Measurements from ENCODE around the gene DNAH6. TPM values are rescaled to one million over a fixed set of nuclear protein-coding genes. Genes with fewer than 3 reads are reported as not detected.
A peak's percentile ranks its signal among the peaks of the same experiment; 100 is the strongest.

Gene DNAH6
- total RNA-seq, 3 donors from 2014 or later = 2.3 to 4.1 (median 3.0) TPM

DNA sequence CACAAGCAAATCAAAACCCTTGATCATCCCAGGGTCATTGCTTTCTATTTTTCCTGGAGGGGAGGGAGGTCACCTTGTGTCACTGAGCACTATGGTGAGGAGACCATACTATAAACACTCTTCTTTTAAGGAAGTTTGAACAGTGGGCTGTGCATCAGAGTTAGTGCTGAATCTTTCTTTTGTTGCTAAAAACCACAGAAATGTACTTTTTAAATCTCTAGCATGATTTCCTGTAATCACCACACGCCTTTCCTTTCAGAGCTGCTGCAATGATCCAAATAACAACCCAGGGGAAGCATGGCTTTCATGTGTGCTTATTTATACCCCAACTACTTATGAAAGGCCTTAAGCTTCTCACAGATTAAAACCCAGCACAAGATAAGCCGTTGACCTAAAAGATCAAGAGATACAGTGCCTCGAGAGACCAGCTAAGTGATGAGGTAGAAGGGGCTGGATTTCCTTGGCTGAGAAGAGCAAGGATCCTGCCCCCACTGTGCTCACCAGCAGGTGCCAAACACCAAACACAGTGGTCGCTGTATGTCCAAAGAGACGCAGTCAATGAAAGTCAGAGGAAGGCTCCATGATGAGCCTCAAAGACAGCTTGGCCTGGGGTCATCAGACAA, 329.9 kb downstream of the DNAH6 start:
- intact Hi-C loops (cut with DNase I; ENCODE audit: low total_unique reads) = no loop called here
- Histone ChIP-seq H3K27me3 (no peaks in the 10 kb centered on the region), H3K36me3 (no peaks in the 10 kb centered on the region), H3K9me3 (no peaks in the 10 kb centered on the region), H3K4me3 (no peak overlapping the region), H3K27ac (peak overlapping the region in 1 of 2 donors; percentile 57), H3K4me1 (no peaks in the 10 kb centered on the region)
- TF ChIP-seq POLR2A (IDR thresholded peaks at IDR 0.05) (no peak), POLR2AphosphoS5 (IDR thresholded peaks at IDR 0.05) (no peak)
- TF ChIP-seq, protein P1, sequence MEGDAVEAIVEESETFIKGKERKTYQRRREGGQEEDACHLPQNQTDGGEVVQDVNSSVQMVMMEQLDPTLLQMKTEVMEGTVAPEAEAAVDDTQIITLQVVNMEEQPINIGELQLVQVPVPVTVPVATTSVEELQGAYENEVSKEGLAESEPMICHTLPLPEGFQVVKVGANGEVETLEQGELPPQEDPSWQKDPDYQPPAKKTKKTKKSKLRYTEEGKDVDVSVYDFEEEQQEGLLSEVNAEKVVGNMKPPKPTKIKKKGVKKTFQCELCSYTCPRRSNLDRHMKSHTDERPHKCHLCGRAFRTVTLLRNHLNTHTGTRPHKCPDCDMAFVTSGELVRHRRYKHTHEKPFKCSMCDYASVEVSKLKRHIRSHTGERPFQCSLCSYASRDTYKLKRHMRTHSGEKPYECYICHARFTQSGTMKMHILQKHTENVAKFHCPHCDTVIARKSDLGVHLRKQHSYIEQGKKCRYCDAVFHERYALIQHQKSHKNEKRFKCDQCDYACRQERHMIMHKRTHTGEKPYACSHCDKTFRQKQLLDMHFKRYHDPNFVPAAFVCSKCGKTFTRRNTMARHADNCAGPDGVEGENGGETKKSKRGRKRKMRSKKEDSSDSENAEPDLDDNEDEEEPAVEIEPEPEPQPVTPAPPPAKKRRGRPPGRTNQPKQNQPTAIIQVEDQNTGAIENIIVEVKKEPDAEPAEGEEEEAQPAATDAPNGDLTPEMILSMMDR (IDR thresholded peaks at IDR 0.05) = no peak
- DNase-seq (ENCODE audit: low spot score in 2 of 2) = no peak

DNA sequence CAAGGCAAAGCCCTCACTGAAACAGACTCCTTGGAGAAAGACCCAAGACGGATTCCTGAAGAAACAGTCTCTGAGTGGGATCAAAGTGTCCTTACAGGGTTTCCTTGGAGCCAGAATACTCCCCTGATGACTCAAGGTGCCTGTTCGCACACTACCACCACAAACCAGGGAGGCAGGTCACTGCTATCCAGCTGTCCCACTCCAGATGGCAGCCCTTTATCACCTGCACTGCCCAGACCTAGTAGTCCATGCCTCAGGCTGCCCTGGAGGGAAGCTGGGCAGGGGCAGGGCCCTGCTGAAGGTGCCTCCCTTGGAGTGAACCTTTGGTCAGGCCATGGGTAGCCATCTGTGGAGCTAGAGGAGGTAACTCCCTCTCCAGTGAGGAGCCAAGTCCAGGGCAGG, 330.4 kb downstream of the DNAH6 start:
- TF ChIP-seq POLR2A (IDR thresholded peaks at IDR 0.05) (no peak), POLR2AphosphoS5 (IDR thresholded peaks at IDR 0.05) (no peak)
- TF ChIP-seq, protein P1 (IDR thresholded peaks at IDR 0.05) = no peak
- Histone ChIP-seq H3K27ac (peak overlapping the region in 1 of 2 donors; percentile 57), H3K4me1 (no peaks in the 10 kb centered on the region), H3K4me3 (no peak overlapping the region), H3K36me3 (no peaks in the 10 kb centered on the region), H3K27me3 (no peaks in the 10 kb centered on the region), H3K9me3 (no peaks in the 10 kb centered on the region)
- no peak for DNase-seq (ENCODE audit: low spot score in 2 of 2)
- intact Hi-C loops (cut with DNase I; ENCODE audit: low total_unique reads) = no loop called here

DNA sequence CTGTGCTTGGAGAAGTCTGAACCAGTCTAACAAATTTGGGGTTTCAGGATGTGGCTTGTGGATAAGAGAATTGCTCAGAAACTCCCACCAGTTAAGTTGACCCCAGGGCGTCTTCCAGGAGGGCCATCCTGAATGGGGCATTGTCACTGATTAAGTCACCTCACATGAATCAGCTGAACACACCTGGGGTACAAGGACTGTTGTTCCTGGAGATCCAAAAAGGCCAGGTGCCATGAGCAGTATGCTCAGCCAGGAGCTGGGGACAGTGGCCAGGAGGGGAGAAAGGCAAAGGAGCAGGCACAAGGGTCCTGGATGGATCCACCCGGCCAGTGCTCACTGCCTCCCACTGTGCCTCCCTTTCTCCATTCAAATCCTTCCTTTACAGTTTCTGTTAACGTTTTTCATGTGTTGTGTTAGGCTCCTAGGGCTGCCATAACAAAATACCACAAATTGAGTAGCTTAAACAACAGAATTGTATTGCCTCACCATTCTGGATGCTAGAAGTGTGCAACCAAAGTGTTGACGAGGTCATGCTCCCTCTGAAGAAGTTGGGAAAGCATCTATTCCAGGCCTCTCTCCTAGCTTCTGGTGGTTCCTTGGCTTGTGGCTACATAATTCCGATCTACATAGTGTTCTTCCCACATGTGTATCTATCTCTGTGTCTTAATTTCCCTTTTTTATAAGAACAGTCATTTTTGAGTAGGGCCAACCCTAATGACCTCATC, 331.2 kb downstream of the DNAH6 start:
- Histone ChIP-seq H3K4me3 (no peak overlapping the region), H3K27ac (peak overlapping the region in 1 of 2 donors; percentile 57), H3K27me3 (no peaks in the 10 kb centered on the region), H3K9me3 (no peaks in the 10 kb centered on the region), H3K4me1 (no peaks in the 10 kb centered on the region), H3K36me3 (no peaks in the 10 kb centered on the region)
- TF ChIP-seq, protein P1 (IDR thresholded peaks at IDR 0.05) = no peak
- TF ChIP-seq POLR2A (IDR thresholded peaks at IDR 0.05) = no peak
- no peak for TF ChIP-seq POLR2AphosphoS5 (IDR thresholded peaks at IDR 0.05)
- intact Hi-C loops (cut with DNase I; ENCODE audit: low total_unique reads) = no loop called here
- DNase-seq (ENCODE audit: low spot score in 2 of 2) = no peak

DNA sequence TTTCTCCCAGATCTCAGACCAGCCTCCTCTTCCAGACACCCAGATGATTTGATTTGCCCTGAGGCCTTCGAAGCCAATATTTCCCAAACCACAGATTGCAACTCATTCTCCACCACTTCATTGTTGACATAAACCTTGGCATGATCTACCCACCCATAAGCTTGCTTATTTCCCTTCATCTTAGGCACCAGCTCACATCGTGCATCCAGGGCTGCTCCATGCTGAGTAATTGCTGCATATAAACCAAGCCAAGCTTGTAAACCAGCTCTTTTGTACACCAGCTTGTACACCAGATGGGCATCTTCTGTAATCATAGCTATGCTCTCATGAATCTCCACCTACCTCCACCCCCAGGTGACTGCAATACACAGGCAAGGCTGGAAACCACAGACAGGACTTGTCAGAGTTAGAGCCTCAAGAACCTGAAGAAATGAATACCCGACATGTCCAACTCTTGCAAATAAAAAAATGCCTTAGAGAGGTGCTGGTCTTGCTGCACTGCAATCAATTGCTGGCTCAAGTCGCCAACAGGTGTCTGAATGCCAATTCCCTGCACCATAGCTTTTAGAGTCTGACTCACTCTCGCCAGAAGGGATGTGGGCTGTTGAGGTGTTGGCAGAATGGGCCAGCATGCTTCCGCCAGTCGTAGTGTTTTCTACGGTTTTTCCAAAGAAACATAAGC, 333.1 kb downstream of the DNAH6 start:
- Histone ChIP-seq H3K9me3 (no peaks in the 10 kb centered on the region), H3K27me3 (no peaks in the 10 kb centered on the region), H3K4me1 (no peaks in the 10 kb centered on the region), H3K36me3 (no peaks in the 10 kb centered on the region), H3K4me3 (no peak overlapping the region), H3K27ac (no peak overlapping the region)
- no peak for DNase-seq (ENCODE audit: low spot score in 2 of 2)
- intact Hi-C loops (cut with DNase I; ENCODE audit: low total_unique reads) = no loop called here
- no peak for TF ChIP-seq POLR2A (IDR thresholded peaks at IDR 0.05)
- TF ChIP-seq POLR2AphosphoS5 (IDR thresholded peaks at IDR 0.05) = no peak
- TF ChIP-seq, protein P1 (IDR thresholded peaks at IDR 0.05) = no peak

DNA sequence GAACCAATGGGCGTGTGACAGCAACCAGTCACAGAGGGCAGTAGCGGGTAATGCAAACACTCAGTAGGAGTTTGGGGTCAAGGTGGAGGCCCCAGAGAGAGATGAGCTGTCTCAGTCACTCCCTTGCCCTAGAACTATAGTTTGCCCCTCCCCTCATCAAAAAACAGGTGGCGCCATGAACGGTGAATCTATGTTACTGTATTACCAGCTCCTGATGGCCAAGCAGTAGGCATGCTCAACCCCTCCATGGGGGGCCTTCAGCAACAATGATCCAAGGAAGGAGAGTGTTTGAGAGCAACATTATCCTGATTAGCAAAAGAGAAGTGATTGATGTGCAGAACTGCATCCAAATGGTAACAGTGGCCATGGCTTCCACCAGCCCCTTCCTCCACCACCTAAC, 334.2 kb downstream of the DNAH6 start:
- Histone ChIP-seq H3K9me3 (no peaks in the 10 kb centered on the region), H3K27ac (no peak overlapping the region), H3K27me3 (no peaks in the 10 kb centered on the region), H3K4me3 (no peak overlapping the region), H3K36me3 (no peaks in the 10 kb centered on the region), H3K4me1 (no peaks in the 10 kb centered on the region)
- no peak for DNase-seq (ENCODE audit: low spot score in 2 of 2)
- intact Hi-C loops (cut with DNase I; ENCODE audit: low total_unique reads) = no loop called here
- TF ChIP-seq POLR2AphosphoS5 (IDR thresholded peaks at IDR 0.05) (no peak), POLR2A (IDR thresholded peaks at IDR 0.05) (no peak)
- TF ChIP-seq, protein P1 (IDR thresholded peaks at IDR 0.05) = no peak
